Spinal cord (tissue), 10 donors: ENCODE data around the gene BNIP2. TPM values are rescaled to one million over a fixed set of nuclear protein-coding genes. Genes with fewer than 3 reads are reported as not detected.
"Not testable (repeated sequence)": the region's sequence is repeated elsewhere in the genome, so short reads cannot be mapped to it uniquely, and the experiment has no call there.

ENCODE experiments used
- DNase-seq, 6 donors: peaks; one replicate each; pipeline versions ENCODE4 v3.0.0 to v3.0.0-alpha.2; 2013 to 2015; ENCODE audit warnings: low spot score in 6 of 6, low read depth in 4 of 6
- H3K27ac ChIP-seq: one replicate; pipeline ENCODE4 v1.5.1; 2013; ENCODE audit warnings: low read depth, low read length, control low read depth
- H3K27me3 ChIP-seq: one replicate; pipeline ENCODE4 v1.6.1; 2013; ENCODE audit warnings: low read length; ENCODE audit not compliant: control insufficient read depth, insufficient read depth
- H3K36me3 ChIP-seq: one replicate; pipeline ENCODE4 v1.6.1; 2013; ENCODE audit warnings: low read length; ENCODE audit not compliant: control insufficient read depth, insufficient read depth
- H3K4me1 ChIP-seq: one replicate; pipeline ENCODE4 v1.6.1; 2013; ENCODE audit warnings: low read length; ENCODE audit not compliant: control insufficient read depth, insufficient read depth
- H3K4me3 ChIP-seq: one replicate; pipeline ENCODE4 v1.5.1; 2013; ENCODE audit warnings: low read depth, low read length, control low read depth
- H3K9me3 ChIP-seq: one replicate; pipeline ENCODE4 v1.6.1; 2013; ENCODE audit warnings: low read length; ENCODE audit not compliant: control insufficient read depth, insufficient read depth
- WGBS: methylation state at CpG from one replicate; pipeline ENCODE4 v1.1.5; 2013; ENCODE audit warnings: missing lambda C conversion rate; ENCODE audit not compliant: insufficient coverage; 5-methylcytosine and 5-hydroxymethylcytosine counted together
- polyA plus RNA-seq, 2 donors: library from polyadenylated mRNA; unstranded; fragments of 120-200 nt; gene quantifications; one replicate each; pipeline ENCODE4 v1.2.1, GENCODE V29; 2013; ENCODE audit not compliant: insufficient read length in 2 of 2
- total RNA-seq, 2 donors: library from RNA; depleted of rRNA in 1 of 2; stranded (reverse); fragments of 120-200 nt in 1 of 2; fragments of >200 nt in 1 of 2; gene quantifications; one replicate each; pipeline versions ENCODE4 v1.2.3 to v1.2.4, GENCODE V29; 2013 to 2014
- donor health status: healthy.

Gene BNIP2
- total and polyA plus RNA-seq, 4 donors, result 32.2 to 83.5 (median 55.4) TPM

DNA sequence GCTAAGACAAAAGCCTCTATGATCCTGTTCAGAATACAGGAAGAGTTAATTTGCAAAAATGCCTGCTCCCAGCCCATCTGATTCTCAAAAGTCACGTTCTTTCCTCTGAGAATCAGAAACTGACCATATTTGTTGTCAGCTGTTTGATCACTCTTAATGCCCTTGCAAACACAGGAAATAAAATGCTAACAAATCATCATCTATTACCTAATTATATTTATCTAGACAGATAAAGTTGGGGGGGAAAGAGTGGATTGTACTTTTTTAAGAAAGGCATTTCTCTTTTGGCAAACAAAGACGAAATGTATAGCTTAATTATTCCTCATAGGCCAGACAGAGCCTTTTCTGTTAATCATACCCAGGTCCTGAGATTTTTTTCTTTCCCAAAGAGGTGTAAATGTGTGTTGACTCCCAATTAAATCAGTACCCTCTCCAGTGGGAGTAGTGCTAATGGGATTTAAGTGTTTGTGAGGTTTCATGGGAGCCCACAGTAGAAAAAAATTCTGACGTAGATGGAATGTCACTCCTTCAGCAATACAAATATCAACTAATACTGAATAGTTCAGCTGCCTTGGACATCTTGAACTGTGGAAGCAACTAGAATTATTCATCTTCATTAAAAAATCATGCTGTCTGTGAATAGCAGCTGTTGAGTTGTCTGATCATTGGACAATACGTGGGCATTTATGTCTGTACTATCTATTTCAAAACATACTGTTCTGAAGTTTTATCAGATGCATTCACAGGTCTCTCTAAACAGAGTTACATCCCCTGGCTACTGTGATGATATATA is 22.5 kb upstream of the BNIP2 start:
- Histone ChIP-seq H3K9me3 (no peaks in the 10 kb centered on the region), H3K27ac (no peak overlapping the region), H3K4me3 (no peak overlapping the region), H3K4me1 (no peaks in the 10 kb centered on the region), H3K27me3 (no peaks in the 10 kb centered on the region), H3K36me3 (no peaks in the 10 kb centered on the region)
- no CpG with 5 or more reads among the region's 4 CpGs for WGBS
- no peak for DNase-seq

DNA sequence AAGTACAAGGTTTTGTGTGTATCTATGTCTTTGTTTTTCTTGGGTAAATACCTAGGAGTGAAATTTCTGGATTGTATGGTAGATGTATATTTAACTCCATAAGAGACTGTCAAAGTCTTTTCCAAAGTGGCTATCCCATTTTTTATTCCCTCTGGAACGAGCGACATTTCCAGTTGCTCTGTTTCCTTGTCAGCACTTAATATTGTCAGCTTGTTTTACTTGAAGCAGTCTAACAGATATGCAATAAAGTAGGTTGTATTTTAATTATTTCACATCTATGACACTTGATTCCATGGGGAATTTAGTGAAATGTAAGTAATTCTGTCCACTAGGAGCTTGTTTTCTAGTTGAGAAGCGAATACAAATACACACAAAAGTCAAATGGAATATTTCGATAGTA is 18.5 kb upstream of the BNIP2 start:
- WGBS, result no CpG with 5 or more reads among the region's 4 CpGs
- Histone ChIP-seq H3K9me3 (no peaks in the 10 kb centered on the region), H3K4me3 (no peak overlapping the region), H3K27ac (no peak overlapping the region), H3K36me3 (no peaks in the 10 kb centered on the region), H3K27me3 (no peaks in the 10 kb centered on the region), H3K4me1 (no peaks in the 10 kb centered on the region)
- DNase-seq, result no peak

DNA sequence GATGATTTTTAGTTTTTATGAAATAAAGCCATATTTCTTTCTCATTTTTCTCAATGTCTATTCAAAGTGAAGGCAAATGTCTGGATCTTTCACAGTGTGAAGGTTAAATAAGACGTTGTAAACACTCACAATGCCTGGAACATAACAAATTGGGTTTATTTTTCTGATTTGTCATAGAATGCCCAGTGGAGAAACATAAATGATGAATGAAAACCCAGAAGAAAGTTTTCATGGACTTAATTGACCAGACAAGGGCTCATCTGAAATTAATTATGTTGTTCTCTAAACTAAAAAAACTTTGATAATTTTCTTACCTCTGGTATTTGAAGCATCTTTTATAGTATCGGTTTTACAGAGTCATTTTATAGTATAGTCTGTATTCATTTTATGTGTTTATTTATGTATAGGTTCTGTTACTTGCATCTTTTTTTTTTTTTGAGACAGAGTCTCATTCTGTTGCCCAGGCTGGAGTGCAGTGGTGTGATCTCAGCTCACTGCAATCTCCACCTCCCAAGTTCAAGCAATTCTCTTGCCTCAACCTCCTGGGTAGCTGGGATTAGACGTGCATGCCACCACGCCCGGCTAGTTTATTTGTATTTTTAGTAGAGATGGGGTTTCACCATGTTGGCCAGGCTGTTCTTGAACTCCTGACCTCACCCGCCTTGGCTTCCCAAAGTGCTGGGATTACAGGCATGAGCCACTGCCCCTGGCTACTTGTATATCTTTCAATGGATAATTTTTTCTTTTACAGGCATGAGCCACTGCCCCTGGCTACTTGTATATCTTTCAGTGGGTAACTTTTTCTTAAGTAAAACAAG is 15.1 kb upstream of the BNIP2 start:
- DNase-seq, result no peak
- Histone ChIP-seq H3K9me3 (no peaks in the 10 kb centered on the region), H3K27me3 (no peaks in the 10 kb centered on the region), H3K4me3 (no peak overlapping the region), H3K36me3 (no peaks in the 10 kb centered on the region), H3K27ac (no peak overlapping the region), H3K4me1 (no peaks in the 10 kb centered on the region)
- WGBS, result 83% methylated on average over 1 of the region's 6 CpGs

DNA sequence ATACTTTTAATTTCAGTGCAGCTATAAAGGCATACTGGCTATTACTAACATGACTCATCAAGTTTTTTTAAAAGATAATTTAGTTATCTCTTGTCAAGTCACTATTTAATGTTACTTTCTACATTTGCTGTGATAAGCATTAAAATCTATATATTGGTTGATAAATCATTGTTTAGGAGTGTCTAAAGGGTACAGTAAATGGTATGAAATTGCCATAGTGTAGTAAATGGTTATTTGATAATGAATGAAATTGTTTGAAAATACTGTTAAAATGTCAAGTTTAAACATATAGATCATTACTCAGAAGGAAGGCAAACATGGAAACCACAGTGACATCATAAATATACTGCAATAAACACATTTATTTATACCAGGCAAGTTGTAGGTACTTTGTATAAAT is 13.2 kb upstream of the BNIP2 start:
- no peak overlapping the region for H3K27ac ChIP-seq

DNA sequence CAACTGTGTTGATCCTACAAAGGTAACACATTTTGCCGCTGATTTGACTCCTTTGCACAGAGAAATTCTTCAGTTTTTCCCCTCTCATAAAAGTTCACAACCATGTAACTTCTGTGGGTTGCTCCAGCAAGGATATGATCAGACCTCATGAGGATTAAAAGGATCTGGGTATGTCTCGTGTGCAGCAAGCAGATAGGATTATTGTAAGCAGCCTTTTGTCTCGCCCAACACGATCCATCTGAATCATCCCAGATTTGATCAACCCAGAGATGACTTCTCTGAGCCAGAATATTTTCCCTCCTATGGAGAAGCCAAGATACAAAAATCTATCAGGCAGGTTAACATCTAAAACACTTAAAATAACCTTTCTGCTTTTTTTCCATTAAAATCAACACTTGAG is 12.8 kb upstream of the BNIP2 start:
- DNase-seq, result no peak
- no peaks in the 10 kb centered on the region for H3K9me3 ChIP-seq
- no peaks in the 10 kb centered on the region for H3K36me3 ChIP-seq
- WGBS, result 77% methylated on average over 4 of the region's 4 CpGs
- no peaks in the 10 kb centered on the region for H3K27me3 ChIP-seq
- H3K4me1 ChIP-seq, result no peaks in the 10 kb centered on the region
- H3K4me3 ChIP-seq, result no peak overlapping the region
- no peak overlapping the region for H3K27ac ChIP-seq

More for the DNA sequence above, 13.2 kb upstream of the BNIP2 start:
- no peak overlapping the region for H3K4me3 ChIP-seq
- no peaks in the 10 kb centered on the region for H3K27me3 ChIP-seq
- H3K36me3 ChIP-seq, result no peaks in the 10 kb centered on the region
- DNase-seq, result no peak
- H3K4me1 ChIP-seq, result no peaks in the 10 kb centered on the region
- H3K9me3 ChIP-seq, result no peaks in the 10 kb centered on the region

DNA sequence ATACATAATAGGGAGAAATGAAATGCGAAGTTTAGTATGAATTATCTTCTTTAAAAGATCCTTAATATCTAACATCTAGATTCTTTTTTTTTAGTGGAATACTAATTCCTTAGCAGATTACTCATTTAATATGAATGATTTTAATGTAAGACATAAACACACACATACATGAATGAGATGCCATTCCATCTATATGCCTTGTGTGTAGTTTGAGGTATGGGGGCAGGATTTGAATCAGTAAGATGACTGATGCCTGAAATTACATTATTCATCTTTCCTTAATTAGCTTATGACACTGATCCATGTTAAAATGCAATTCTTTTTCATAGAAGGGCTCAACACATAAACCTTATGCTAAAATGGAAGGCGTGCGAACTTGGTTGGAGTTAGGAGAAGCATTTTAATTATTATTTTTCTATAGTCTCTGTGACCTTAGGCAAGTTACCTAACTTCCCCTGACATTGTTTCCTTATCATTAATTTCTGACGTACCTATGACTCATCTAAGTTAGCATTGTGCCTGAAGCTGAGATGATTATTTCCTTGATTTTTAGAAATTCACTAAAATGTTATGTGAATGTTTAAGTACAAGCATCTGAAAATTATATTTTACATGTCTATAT is 10.8 kb upstream of the BNIP2 start:
- H3K4me1 ChIP-seq, result no peaks in the 10 kb centered on the region

DNA sequence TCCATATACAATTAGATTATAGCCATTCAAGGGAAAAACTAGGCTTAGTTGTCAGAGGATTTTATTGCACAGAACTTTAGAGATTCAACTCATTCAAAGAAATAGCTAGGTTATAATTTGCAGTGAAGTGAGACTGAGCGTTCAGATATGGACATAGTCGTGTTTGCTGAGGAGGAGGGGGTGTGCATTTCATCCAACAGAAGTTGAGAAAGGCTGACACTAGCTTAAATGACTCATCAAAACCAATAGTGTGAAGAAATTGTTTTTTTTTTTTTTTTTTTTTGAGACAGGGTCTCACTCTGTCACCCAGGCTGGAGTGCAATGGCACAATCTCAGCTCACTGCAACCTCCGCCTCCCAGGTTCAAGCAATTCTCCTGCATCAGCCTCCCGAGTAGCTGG is 8.9 kb upstream of the BNIP2 start:
- no CpG with 5 or more reads among the region's 4 CpGs for WGBS

More for the DNA sequence above, 10.8 kb upstream of the BNIP2 start:
- no peaks in the 10 kb centered on the region for H3K27me3 ChIP-seq
- no peak overlapping the region for H3K27ac ChIP-seq
- H3K36me3 ChIP-seq, result no peaks in the 10 kb centered on the region
- H3K4me3 ChIP-seq, result no peak overlapping the region
- DNase-seq, result no peak
- WGBS, result no CpG with 5 or more reads among the region's 4 CpGs
- no peaks in the 10 kb centered on the region for H3K9me3 ChIP-seq

DNA sequence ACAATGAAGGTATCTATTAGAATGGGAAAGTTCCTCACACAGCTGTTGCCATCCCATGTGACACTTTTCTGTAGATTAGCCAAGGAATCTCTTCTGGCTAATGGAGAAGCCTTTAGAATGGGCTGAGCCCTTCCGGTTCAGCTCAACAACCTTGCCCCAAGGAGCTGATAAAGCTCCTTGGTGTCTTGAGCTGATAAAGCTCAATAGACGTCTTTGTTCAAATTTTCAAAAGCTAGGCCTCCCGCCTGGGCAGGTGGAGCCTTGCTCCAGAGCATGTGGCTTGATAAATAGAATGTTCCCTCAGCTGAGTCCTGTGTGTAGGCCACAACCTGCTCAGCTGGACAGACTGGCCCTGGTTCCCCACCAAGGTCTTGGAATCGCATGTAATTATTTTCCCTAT is 7.2 kb upstream of the BNIP2 start:
- 68% methylated on average over 4 of the region's 4 CpGs for WGBS
- H3K4me3 ChIP-seq, result no peak overlapping the region
- no peak overlapping the region for H3K27ac ChIP-seq
- no peak for DNase-seq
- no peaks in the 10 kb centered on the region for H3K36me3 ChIP-seq
- H3K9me3 ChIP-seq, result no peaks in the 10 kb centered on the region
- no peaks in the 10 kb centered on the region for H3K27me3 ChIP-seq
- no peaks in the 10 kb centered on the region for H3K4me1 ChIP-seq

More for the DNA sequence above, 8.9 kb upstream of the BNIP2 start:
- not testable (repeated sequence) for H3K27ac ChIP-seq, H3K4me3 ChIP-seq, H3K9me3 ChIP-seq, H3K27me3 ChIP-seq, H3K36me3 ChIP-seq, DNase-seq, H3K4me1 ChIP-seq

DNA sequence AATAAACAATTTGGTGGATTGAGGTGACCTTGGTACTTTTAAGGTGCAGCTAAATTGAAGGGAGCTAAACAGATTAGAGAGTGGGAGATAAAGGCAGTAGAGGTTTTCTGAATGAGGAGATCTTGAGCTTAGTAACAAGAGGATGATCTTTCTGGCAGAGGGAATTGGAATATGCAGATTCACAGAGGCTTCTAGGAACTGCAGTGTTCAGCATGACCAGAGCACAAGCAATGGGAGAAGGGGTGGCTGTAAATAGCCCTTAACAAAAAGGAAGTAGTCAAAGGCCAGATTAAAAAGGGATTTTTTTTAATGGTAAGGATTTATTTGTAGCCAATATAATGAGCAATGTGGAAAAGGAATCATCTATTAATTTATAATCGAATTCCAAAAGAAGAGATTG is 5.7 kb upstream of the BNIP2 start:
- DNase-seq, result no peak
- Histone ChIP-seq H3K36me3 (no peaks in the 10 kb centered on the region), H3K27me3 (no peaks in the 10 kb centered on the region), H3K4me3 (no peak overlapping the region), H3K9me3 (no peaks in the 10 kb centered on the region), H3K27ac (no peak overlapping the region), H3K4me1 (peaks cover 2% of the 10 kb centered on the region)
- 100% methylated on average over 1 of the region's 1 CpG for WGBS
